ENCODE data around the gene DUOXA1. TPM values are rescaled to one million over a fixed set of nuclear protein-coding genes. Genes with fewer than 3 reads are reported as not detected.

DUOXA1 gene
- total and polyA plus RNA-seq, 5 donors, result 0.72 to 2.1 (median 1.3) TPM

DNA sequence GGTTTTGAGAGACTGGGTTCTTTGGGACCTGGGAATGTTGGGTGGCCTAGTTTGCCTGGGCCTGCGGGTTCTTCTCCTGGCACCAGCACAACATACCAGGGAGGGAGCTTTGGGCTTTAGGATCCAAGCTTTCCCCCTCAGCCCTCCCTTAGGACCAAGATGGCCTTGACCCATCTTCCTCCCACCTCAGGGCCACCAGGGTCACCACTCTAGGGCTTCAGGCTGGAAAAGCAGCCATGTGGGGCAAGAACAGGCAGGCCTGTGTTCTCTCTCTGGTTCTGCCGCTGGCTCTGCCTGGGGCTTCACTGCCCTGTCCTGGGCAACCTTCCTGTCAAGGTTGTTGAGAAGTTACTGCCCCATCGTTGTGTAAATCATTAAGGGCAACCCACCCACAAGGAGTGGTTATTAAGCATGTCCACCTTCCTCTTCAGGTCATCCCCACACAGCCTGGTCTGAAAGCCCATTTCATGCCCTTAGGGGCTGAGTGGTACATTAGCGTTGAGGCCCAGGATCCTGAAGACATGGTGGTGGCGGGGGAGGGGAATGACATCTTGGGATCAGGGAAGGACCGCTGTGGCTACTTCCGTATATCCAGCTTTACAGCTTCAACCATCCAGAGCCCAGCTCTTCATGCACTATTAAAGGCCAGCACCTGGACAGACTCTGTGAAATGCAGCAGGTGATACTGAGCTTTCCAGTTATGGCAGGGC lies 767 bp upstream of the DUOXA1 start:
- no peaks in the 10 kb centered on the region for H3K4me1 ChIP-seq (ENCODE audit: control insufficient read depth, insufficient read depth, low read length)
- intact Hi-C loops (cut with DNase I), result no loop called here
- H3K27me3 ChIP-seq (ENCODE audit: control insufficient read depth, insufficient read depth), result no peaks in the 10 kb centered on the region
- 80% methylated on average over 7 of the region's 7 CpGs for WGBS
- H3K9me3 ChIP-seq (ENCODE audit: control insufficient read depth, low read length), result no peaks in the 10 kb centered on the region
- no peak for DNase-seq
- H3K4me3 ChIP-seq (ENCODE audit: low read length), result no peak overlapping the region
- no peak overlapping the region for H3K27ac ChIP-seq (ENCODE audit: low read length)
- ATAC-seq, result no peak

DNA sequence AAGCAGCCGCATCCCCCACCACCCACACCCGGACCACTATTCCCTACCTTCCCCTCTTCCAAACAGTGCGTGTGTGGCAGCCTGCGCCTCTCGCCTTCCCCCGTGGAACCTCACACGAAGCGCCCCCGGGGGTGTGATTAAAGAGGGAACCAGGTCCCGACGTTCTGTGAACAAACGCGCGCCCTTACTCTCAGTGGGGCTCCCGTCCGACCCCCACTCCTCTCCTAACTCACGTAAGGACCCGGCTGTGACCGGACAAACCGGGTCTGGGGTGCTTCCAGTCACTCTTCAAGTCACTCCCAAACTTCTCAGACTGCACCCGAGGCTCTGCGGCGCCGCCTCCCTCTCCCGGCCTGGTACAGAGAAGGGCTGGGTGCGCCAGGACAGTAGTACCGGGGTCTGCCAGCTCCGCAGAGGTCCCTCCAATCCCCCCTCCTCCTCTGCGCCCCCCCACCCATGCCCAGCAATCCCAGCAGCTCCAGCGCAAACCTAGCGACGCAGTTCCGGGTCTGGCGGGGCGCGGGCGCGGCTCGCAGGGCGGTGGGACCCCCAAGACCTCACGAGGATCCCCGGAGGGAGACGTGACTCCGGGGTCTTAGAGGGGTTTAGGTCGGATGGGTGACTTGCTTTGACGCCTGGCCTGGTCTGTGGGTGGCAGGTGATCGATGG lies 574 bp downstream of the DUOXA1 start:
- intact Hi-C loops (cut with DNase I), result no loop called here
- 5% methylated on average over 47 of the region's 47 CpGs for WGBS
- Histone ChIP-seq H3K9me3 (ENCODE audit: control insufficient read depth, low read length) (no peaks in the 10 kb centered on the region), H3K27ac (ENCODE audit: low read length) (no peak overlapping the region), H3K4me3 (ENCODE audit: low read length) (peak overlapping the region; percentile 43), H3K4me1 (ENCODE audit: control insufficient read depth, insufficient read depth, low read length) (no peaks in the 10 kb centered on the region), H3K27me3 (ENCODE audit: control insufficient read depth, insufficient read depth) (no peaks in the 10 kb centered on the region)
- ATAC-seq (peak; percentile 41 to 43), DNase-seq (no peak)

DNA sequence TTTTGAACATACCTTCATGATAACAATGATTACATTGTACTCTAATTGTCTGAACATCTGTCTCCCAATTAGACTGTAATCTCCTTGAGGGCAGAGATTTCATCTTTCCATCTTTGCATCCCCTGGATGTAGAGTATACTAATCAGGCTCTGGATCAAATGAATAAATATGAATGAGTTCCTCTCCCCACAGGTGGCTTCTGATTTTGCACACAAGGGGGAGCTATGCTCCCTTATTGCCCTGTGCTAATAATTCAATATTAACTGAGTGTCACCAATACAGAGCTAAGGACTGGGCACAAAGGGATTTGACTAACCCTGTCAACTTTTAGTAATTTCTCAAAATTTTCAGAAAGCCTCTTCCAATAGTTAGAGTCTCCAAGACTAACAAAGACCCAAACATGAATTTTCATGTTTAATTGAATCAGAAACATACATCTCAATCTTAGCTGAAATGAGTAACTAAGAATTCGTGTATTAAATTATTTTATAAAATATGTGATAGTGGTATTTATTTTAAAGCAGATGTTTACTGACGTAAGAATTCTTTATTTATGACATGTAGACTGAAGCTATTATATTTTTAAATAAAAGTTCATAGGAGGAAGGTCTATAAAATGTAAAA lies 3.0 kb downstream of the DUOXA1 start:
- WGBS, result 67% methylated on average over 2 of the region's 2 CpGs
- no peak overlapping the region for H3K4me3 ChIP-seq (ENCODE audit: low read length)
- H3K27ac ChIP-seq (ENCODE audit: low read length), result no peak overlapping the region
- intact Hi-C loops (cut with DNase I), result no loop called here
- no peak for ATAC-seq
- H3K9me3 ChIP-seq (ENCODE audit: control insufficient read depth, low read length), result no peaks in the 10 kb centered on the region
- H3K4me1 ChIP-seq (ENCODE audit: control insufficient read depth, insufficient read depth, low read length), result no peaks in the 10 kb centered on the region
- no peak for DNase-seq
- H3K27me3 ChIP-seq (ENCODE audit: control insufficient read depth, insufficient read depth), result no peaks in the 10 kb centered on the region

DNA sequence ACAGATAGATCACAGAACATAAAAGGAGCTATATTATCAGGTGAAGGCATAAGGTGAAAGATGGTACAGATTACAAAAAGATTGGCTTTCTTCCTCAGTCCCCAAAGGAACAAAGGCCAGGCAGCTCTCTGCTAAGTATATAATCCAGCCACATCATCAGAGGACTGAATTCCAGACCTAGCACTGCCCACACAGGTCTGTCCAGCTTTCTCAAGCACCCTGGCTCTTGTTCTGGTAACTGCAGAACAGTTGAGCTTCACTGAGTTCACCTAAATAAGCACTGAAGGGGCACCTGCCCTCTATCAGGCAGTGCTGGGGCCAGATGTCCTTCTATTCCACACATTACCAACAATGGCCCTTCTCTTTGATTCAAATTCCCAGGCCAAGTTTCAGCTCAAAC lies 6.3 kb downstream of the DUOXA1 start:
- ATAC-seq (no peak), DNase-seq (no peak)
- Histone ChIP-seq H3K9me3 (ENCODE audit: control insufficient read depth, low read length) (no peaks in the 10 kb centered on the region), H3K4me3 (ENCODE audit: low read length) (no peak overlapping the region), H3K4me1 (ENCODE audit: control insufficient read depth, insufficient read depth, low read length) (no peaks in the 10 kb centered on the region), H3K27ac (ENCODE audit: low read length) (no peak overlapping the region), H3K27me3 (ENCODE audit: control insufficient read depth, insufficient read depth) (no peaks in the 10 kb centered on the region)
- intact Hi-C loops (cut with DNase I), result no loop called here

DNA sequence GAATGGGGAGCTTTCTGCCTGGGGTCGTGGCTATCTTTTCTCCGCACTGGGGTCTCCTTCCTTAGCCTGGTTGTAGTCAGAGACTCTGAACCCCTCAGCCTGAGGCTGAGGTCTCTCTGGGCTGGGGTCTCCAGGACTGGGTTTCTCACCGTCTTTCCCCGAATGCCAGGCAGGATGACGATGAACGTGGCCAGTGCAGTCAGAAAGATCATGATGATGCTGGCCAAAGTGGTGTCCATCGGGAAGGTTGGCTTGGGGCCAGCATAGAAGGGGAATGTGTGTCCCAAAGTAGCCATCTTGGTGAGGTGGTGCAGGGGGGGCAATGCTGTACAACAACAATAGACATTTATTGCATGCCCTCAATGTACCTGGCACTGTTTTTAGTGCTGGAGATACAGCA lies 7.0 kb downstream of the DUOXA1 start:
- intact Hi-C loops (cut with DNase I), result no loop called here
- Histone ChIP-seq H3K27me3 (ENCODE audit: control insufficient read depth, insufficient read depth) (no peaks in the 10 kb centered on the region), H3K4me1 (ENCODE audit: control insufficient read depth, insufficient read depth, low read length) (no peaks in the 10 kb centered on the region), H3K9me3 (ENCODE audit: control insufficient read depth, low read length) (no peaks in the 10 kb centered on the region), H3K4me3 (ENCODE audit: low read length) (no peak overlapping the region), H3K27ac (ENCODE audit: low read length) (no peak overlapping the region)
- ATAC-seq (no peak), DNase-seq (no peak)
- WGBS, result 82% methylated on average over 7 of the region's 7 CpGs

DNA sequence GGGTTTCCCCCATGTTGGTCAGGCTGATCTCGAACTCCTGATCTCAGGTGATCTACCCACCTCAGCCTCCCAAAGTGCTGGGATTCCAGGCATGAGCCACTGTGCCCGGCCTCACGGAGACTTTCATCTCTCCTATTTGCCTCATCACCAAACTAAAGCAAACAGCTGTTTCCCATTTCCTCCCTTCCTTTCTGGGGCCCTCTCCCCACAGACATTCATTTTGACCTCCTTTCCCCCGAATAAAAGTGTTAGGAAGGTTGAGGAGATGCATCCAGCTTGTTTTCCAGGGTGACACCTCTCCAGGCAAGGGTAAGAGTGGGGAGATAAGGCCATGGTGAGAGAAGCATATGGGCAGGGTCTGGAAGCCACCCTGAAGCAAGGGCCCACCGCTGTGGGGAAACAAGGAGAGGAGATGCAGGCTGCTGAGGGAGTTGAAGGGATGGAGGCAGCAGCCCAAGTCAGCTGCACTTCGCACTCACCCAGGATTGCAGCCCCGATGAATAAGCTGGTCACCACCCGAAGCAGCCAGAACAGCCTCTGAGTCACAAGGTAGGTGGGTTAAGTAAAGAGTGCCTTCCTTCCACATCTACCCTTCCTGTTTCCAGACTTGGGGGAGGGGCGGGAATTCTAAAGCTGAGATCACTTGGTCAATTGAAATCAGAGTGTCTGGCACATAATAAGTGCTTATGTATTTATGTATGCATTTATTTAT lies 7.8 kb downstream of the DUOXA1 start:
- ATAC-seq, result no peak
- DNase-seq, result no peak
- Histone ChIP-seq H3K9me3 (ENCODE audit: control insufficient read depth, low read length) (no peaks in the 10 kb centered on the region), H3K27ac (ENCODE audit: low read length) (no peak overlapping the region), H3K4me1 (ENCODE audit: control insufficient read depth, insufficient read depth, low read length) (no peaks in the 10 kb centered on the region), H3K4me3 (ENCODE audit: low read length) (no peak overlapping the region), H3K27me3 (ENCODE audit: control insufficient read depth, insufficient read depth) (no peaks in the 10 kb centered on the region)
- WGBS, result 57% methylated on average over 9 of the region's 9 CpGs
- intact Hi-C loops (cut with DNase I), result no loop called here

DNA sequence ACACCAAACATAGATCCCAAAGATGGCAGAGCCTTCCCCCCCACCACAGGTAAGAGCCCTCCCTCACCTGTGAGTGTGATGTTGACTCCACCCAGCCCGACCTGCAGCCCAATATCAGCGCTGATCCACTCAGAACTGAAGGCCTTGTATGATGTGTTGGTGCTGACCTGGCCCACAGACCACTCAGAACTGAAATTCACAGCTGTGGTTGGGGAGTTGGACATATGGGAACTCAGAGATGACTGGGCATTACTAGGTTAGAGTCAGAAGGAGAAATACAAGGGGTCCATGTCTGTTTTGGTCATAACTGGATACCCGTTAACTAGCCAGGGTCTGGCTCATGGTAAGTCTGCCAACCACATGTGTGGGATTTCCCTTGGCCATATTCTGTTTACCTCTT lies 8.7 kb downstream of the DUOXA1 start:
- ATAC-seq, result no peak
- Histone ChIP-seq H3K4me1 (ENCODE audit: control insufficient read depth, insufficient read depth, low read length) (no peaks in the 10 kb centered on the region), H3K4me3 (ENCODE audit: low read length) (no peak overlapping the region), H3K27ac (ENCODE audit: low read length) (no peak overlapping the region), H3K9me3 (ENCODE audit: control insufficient read depth, low read length) (no peaks in the 10 kb centered on the region), H3K27me3 (ENCODE audit: control insufficient read depth, insufficient read depth) (no peaks in the 10 kb centered on the region)
- intact Hi-C loops (cut with DNase I), result no loop called here
- DNase-seq, result no peak
- 93% methylated on average over 3 of the region's 3 CpGs for WGBS

DNA sequence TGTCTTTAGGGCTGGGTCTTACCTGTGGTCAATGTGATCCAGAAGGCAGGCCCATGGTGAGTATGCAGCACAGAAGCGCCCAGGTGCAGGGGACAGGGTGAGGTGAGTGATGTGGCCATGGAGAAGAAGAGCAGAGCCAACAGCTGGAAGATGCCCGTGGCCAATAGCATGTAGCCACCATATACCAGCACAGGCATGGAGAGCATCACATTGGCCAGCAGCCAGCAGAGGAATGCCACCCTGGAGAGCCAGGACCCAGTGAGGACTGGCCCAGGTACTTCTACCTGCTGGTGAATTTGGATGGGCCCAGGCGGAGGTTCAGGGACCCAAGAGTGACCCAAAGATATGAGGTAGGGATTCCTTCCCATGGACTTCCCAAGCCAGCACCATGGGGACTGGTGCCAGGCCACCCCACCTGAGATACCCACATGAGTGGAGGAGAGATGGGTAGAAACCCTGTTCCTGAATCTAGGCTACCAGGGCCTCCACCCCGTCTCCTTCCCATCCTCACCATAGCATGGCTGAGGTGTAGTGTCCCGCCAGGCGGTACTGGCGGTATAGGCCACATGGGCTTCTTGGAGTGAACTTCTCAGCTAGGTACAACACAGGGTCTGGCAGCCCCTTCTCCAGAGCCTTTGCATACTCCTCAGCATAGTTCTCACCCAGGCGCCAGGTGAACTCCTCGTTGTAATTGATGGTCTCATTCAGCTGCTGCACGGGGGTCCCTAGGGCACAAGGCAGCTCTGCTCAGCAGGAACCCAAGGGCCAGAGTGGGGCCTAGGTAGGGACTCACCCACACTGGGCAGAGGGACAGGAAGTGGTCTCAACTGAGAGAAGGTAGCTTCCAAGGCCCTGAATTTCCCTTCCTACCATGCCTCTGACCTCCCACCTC lies 9.4 kb downstream of the DUOXA1 start:
- Histone ChIP-seq H3K9me3 (ENCODE audit: control insufficient read depth, low read length) (no peaks in the 10 kb centered on the region), H3K4me1 (ENCODE audit: control insufficient read depth, insufficient read depth, low read length) (no peaks in the 10 kb centered on the region), H3K27ac (ENCODE audit: low read length) (no peak overlapping the region), H3K27me3 (ENCODE audit: control insufficient read depth, insufficient read depth) (no peaks in the 10 kb centered on the region), H3K4me3 (ENCODE audit: low read length) (no peak overlapping the region)
- ATAC-seq (no peak), DNase-seq (no peak)
- intact Hi-C loops (cut with DNase I), result no loop called here
- 94% methylated on average over 10 of the region's 10 CpGs for WGBS

DNA sequence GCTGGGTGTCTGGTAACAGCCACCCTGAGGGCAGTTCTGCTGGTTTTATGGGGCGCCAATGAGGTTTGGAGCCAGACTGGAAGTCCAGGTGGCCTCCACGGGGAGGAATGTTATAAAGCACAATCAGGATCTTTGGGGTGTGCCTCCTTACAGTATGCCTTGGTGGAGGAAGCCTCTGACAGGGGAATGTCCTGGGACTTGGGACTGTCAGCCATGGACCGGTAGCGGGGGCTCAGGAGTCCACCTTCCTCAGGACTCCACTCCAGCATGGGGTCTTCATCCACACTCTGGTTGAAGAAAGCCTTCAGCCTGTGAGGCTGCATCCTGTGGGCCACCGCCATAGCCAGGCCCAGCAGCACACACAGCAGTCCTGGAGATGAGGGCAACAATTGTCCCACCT lies 10.7 kb downstream of the DUOXA1 start:
- ATAC-seq, result no peak
- Histone ChIP-seq H3K27me3 (ENCODE audit: control insufficient read depth, insufficient read depth) (no peaks in the 10 kb centered on the region), H3K27ac (ENCODE audit: low read length) (no peak overlapping the region), H3K9me3 (ENCODE audit: control insufficient read depth, low read length) (no peaks in the 10 kb centered on the region), H3K4me3 (ENCODE audit: low read length) (no peak overlapping the region), H3K4me1 (ENCODE audit: control insufficient read depth, insufficient read depth, low read length) (no peaks in the 10 kb centered on the region)
- peak in 1 of 3 donors; percentile 27 for DNase-seq
- intact Hi-C loops (cut with DNase I), result loop anchor here in 2 of 4 donors (10.0 kb wide), 2 partner anchors 84 to 144 kb away; no protein-coding TSS in a partner anchor
- 89% methylated on average over 5 of the region's 5 CpGs for WGBS

DNA sequence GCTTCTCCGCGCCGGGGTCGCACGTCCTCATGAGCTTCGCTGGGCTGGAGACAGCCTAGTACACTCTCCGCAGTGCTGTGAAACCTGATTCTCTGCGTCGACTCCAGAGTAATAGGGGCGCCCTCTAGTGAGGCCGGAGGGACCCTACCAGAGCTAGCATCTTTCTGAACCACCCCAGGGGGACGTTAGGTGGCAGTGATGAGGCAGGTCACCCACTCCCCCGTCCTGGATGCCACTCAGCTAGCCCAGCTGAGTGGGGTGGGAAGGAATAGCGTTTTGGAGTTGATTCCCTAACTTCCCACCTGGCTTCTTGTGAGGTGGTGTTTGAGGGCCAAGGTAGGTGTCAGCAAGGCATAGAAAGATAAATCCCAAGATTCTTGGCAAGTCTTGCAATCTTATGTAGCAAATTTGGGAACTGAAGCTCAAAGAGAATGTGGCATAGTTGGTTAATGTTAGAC lies 11.5 kb downstream of the DUOXA1 start:
- intact Hi-C loops (cut with DNase I), result loop anchor here in 2 of 4 donors (10.0 kb wide), 2 partner anchors 83 to 143 kb away; no protein-coding TSS in a partner anchor
- WGBS, result under 1% methylated on average over 14 of the region's 14 CpGs

More for the DNA sequence above, 11.5 kb downstream of the DUOXA1 start:
- no peaks in the 10 kb centered on the region for H3K27me3 ChIP-seq (ENCODE audit: control insufficient read depth, insufficient read depth)
- ATAC-seq, result peak; percentile 94 to 96
- no peak overlapping the region for H3K27ac ChIP-seq (ENCODE audit: low read length)
- no peaks in the 10 kb centered on the region for H3K9me3 ChIP-seq (ENCODE audit: control insufficient read depth, low read length)
- peak; percentile 87 to 94 (median 90) for DNase-seq
- H3K4me3 ChIP-seq (ENCODE audit: low read length), result no peak overlapping the region
- no peaks in the 10 kb centered on the region for H3K4me1 ChIP-seq (ENCODE audit: control insufficient read depth, insufficient read depth, low read length)
